Hippocampal formation (tissue), 2 donors: ENCODE measurements around the gene ARMC5.
"Not testable (repeated sequence)": the region's sequence is repeated elsewhere in the genome, so short reads cannot be mapped to it uniquely, and the experiment has no call there.

ENCODE experiments used
- DNase-seq, 2 donors: peaks; one replicate each; lab custom pipeline; 2025; lab: John Stamatoyannopoulos, UW

Gene ARMC5

GRCh38 chr16:31499928-31500327 lies 40.6 kb downstream of the ARMC5 start:
- no peak for DNase-seq

- no peak for DNase-seq
These were observed 42.1 kb downstream of the ARMC5 start for GRCh38 chr16:31501226-31501965.

GRCh38 chr16:31501966-31502348 lies 42.7 kb downstream of the ARMC5 start:
- DNase-seq = no peak

- DNase-seq = no peak
These were observed 43.7 kb downstream of the ARMC5 start for GRCh38 chr16:31502981-31503380.

GRCh38 chr16:31503555-31503954 lies 44.3 kb downstream of the ARMC5 start:
- not testable (repeated sequence) for DNase-seq

- no peak for DNase-seq
These were observed 44.9 kb downstream of the ARMC5 start for GRCh38 chr16:31504159-31504558.

GRCh38 chr16:31505483-31505882 lies 46.2 kb downstream of the ARMC5 start:
- no peak for DNase-seq

GRCh38 chr16:31507617-31507928 lies 48.3 kb downstream of the ARMC5 start:
- no peak for DNase-seq

- peak; percentile 75 to 88 for DNase-seq
These were observed 48.8 kb downstream of the ARMC5 start, which contains the start of gene RUSF1 for GRCh38 chr16:31507929-31508705. Gene RUSF1 (minus strand): TSS chr16:31508391. CDS start chr16:31508373, 18 bp downstream.

- peak in 1 of 2 donors; percentile 44 for DNase-seq
These were observed 49.5 kb downstream of the ARMC5 start for GRCh38 chr16:31508706-31509195.

GRCh38 chr16:31513126-31513525 lies 53.8 kb downstream of the ARMC5 start:
- no peak for DNase-seq

- no peak for DNase-seq
These were observed 54.6 kb downstream of the ARMC5 start for GRCh38 chr16:31513884-31514283.
